AG04450 (cell line): Measurements from ENCODE around the gene MZF1. TPM values are rescaled to one million over a fixed set of nuclear protein-coding genes. Genes with fewer than 3 reads are reported as not detected.

ENCODE experiments used
- CTCF ChIA-PET: fragments of 300-600, 350-600 bp; formaldehyde crosslinking; extraction: SDS; loops from one replicate; lab custom pipeline; 2022; ENCODE audit warnings: antibody characterized with exemption, inconsistent platforms; lab: Charles Lee
- POLR2A ChIA-PET: fragments of 350-600 bp; formaldehyde crosslinking; extraction: SDS; loops from one replicate; lab custom pipeline; 2021; ENCODE audit warnings: antibody characterized with exemption, inconsistent platforms; lab: Yijun Ruan, JAX
- DNase-seq: peaks from one replicate; pipeline ENCODE4 v3.0.0-alpha.2; 2011; ENCODE audit warnings: low read depth, low spot score
- H3K27ac ChIP-seq: one replicate; pipeline ENCODE4 v1.5.1; 2012; ENCODE audit warnings: low read depth, low read length, control low read depth
- H3K27me3 ChIP-seq: one replicate; pipeline ENCODE4 v1.6.0; 2012; ENCODE audit warnings: low read length; ENCODE audit not compliant: control insufficient read depth, insufficient read depth
- H3K4me3 ChIP-seq: 2 replicates; pipeline ENCODE4 v1.5.1; 2011; ENCODE audit warnings: mild to moderate bottlenecking, low read depth, low read length, control low read depth
- H3K9me3 ChIP-seq: 2 replicates; pipeline ENCODE4 v1.5.1; 2012; ENCODE audit warnings: low read length; ENCODE audit not compliant: control insufficient read depth, insufficient read depth
- polyA plus RNA-seq: library from polyadenylated mRNA; depleted of rRNA; stranded (reverse); fragments of >200 nt; gene quantifications from 2 replicates; pipeline ENCODE4 v1.2.3, GENCODE V29; 2011
- TF ChIP-seq, protein P1 (sequence below): IDR thresholded peaks from 2 replicates; pipeline ENCODE4 v1.5.1; 2011; ENCODE audit warnings: low read depth, low read length, control low read depth, inconsistent platforms

The MZF1 gene
- polyA plus RNA-seq, 1 experiment = 5.5 TPM

DNA sequence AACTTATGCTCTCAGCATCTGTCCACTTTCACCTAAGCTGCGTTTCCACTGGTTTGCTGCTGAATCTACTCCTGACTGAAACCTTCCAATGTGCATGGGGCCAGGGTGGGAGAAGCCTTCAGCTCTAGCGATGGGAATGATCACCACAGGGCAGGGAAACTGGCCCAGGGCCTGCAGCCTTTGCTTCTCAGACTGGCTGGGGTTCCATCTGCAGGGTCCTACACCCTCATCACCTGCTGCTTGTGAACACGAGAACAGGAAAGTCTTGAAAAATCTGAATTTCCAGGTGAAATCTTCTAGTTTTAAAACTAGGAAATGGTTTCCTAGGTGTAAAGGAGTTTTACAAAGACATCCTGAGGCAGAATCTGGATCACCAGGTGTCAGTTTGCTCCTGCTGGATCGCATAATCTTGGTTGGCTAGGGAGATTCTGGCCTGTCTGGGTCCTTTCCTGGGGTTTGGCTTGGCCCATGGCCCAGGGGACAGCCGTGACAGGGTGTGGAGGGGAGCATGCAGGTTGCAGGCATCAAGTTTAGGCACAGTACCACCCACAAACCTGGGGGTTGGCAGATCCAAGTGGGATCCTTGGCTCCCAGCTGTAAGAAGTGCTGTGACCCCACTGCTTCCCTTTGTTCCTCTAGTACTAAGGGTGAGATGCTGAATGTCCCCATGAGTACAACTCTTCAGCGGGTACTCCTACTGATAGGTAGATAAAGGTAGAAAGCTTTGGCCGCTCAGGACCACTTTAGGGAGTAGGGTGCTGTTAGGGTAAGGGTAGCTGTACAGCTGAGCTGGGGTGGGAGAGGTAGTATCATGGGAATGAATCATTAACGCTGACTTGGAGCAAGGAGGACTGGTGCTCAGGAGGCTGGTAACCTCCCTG lies 12.9 kb downstream of the MZF1 start:
- no peak for DNase-seq
- peaks cover 4% of the 10 kb centered on the region; the same call in 1 of the 2 replicates for H3K9me3 ChIP-seq

DNA sequence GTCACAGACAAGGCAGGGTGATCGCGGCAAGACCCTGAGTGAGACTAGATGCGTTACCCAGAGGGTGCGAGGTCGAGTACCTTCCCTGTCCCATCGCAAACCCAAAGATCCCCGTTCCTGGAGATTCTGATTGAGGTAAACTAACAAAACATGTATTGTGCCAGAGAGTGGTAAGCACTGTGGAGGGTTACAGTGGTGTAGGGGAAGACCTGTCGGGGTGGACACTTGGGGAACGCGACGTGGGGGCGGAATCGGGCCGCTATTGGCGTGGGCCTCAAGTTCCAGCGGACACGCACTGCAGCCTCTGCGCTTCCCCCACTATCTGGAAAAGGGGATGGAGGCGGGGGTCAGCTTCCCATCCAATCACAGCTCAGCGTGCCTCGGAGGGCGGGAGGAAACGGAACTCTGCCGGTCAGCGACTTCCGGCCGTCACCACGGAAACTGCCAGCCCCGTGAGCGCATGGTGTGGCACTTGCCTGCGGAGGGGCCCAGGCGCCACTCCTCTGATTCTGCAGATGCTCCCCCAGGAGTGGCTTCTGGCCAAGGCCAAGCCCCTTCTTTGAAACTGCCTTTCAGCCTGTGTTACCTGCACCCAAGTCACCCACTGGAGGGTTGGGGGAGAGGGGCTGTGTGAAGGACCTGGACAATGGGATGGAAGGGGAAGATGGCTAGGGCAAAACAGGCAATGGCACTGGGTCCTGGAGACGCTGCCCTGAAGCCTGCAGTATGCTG lies 13.7 kb downstream of the MZF1 start:
- Histone ChIP-seq H3K9me3 (peaks cover 4% of the 10 kb centered on the region; the same call in 1 of the 2 replicates), H3K27me3 (peaks cover 2% of the 10 kb centered on the region), H3K27ac (peak overlapping the region; percentile 99), H3K4me3 (peak overlapping the region; percentile 76)
- ChIA-PET CTCF (interaction anchor here (0.6 to 1.9 kb wide), 2 partner anchors 22 to 40 kb away, joined by 3 to 5 read pairs; partner anchors contain the start of gene ZBTB45), POLR2A (interaction anchor here (0.5 to 2.4 kb wide), 5 partner anchors 13 to 281 kb away, joined by 3 to 22 read pairs (median 12); partner anchors contain the start of genes MZF1, TRIM28, ZBTB45 and ZNF8)
- TF ChIP-seq, protein P1, sequence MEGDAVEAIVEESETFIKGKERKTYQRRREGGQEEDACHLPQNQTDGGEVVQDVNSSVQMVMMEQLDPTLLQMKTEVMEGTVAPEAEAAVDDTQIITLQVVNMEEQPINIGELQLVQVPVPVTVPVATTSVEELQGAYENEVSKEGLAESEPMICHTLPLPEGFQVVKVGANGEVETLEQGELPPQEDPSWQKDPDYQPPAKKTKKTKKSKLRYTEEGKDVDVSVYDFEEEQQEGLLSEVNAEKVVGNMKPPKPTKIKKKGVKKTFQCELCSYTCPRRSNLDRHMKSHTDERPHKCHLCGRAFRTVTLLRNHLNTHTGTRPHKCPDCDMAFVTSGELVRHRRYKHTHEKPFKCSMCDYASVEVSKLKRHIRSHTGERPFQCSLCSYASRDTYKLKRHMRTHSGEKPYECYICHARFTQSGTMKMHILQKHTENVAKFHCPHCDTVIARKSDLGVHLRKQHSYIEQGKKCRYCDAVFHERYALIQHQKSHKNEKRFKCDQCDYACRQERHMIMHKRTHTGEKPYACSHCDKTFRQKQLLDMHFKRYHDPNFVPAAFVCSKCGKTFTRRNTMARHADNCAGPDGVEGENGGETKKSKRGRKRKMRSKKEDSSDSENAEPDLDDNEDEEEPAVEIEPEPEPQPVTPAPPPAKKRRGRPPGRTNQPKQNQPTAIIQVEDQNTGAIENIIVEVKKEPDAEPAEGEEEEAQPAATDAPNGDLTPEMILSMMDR = no peak
- peak; percentile 77 for DNase-seq

More for the DNA sequence above, 12.9 kb downstream of the MZF1 start:
- peak overlapping the region; percentile 99 for H3K27ac ChIP-seq
- TF ChIP-seq, protein P1 = no peak
- ChIA-PET POLR2A (interaction anchor here (0.5 to 2.4 kb wide), 5 partner anchors 12 to 281 kb away, joined by 3 to 22 read pairs (median 12); partner anchors contain the start of genes MZF1, TRIM28, ZBTB45 and ZNF8), CTCF (no interaction called here)
- H3K27me3 ChIP-seq = peaks cover 2% of the 10 kb centered on the region
- peak overlapping the region; percentile 76 for H3K4me3 ChIP-seq

DNA sequence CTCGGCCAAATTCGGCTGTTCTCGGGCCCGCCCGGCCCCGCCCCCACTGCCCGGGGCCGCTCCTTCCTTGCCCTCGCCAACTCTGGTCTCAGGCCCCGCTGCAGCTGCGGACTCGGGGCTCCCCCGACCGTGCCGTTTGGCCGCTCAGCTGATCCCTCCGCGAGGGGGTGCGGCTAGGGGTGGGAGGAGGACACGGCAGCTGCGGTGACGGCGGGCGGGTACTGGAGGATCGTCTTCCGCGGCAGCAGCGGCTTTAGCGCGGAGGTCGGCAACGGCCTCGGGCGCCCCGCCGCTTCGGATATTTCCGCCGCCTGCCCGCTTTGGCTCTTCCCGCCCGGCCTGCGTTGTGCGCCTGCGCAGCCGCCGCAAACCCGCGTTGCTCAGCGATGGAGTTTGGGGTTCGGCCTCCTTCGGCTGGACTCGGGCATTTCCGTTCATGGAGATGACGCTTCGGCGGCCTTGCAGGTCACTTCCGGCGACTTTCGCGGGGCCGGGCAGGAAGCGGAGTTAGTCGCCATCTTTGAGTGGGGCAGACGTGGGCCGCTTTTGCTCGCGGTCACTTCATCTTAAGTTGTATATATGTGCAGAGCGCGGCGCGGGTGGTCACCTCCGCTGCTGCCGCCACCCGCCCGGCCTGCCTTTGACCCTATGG lies 14.4 kb downstream of the MZF1 start:
- CTCF ChIA-PET = interaction anchor here (0.6 to 1.9 kb wide), 2 partner anchors 23 to 39 kb away, joined by 3 to 5 read pairs; partner anchors contain the start of gene ZBTB45
- Histone ChIP-seq H3K9me3 (peaks cover 4% of the 10 kb centered on the region; the same call in 1 of the 2 replicates), H3K4me3 (peak overlapping the region; percentile 95), H3K27ac (peak overlapping the region; percentile 99), H3K27me3 (peaks cover 1% of the 10 kb centered on the region)
- POLR2A ChIA-PET = interaction anchor here (0.7 to 2.4 kb wide), 5 partner anchors 14 to 196 kb away, joined by 4 to 22 read pairs (median 12); partner anchors contain the start of genes MZF1, TRIM28 and ZBTB45
- TF ChIP-seq, protein P1 = no peak
- DNase-seq = peak; percentile 97

DNA sequence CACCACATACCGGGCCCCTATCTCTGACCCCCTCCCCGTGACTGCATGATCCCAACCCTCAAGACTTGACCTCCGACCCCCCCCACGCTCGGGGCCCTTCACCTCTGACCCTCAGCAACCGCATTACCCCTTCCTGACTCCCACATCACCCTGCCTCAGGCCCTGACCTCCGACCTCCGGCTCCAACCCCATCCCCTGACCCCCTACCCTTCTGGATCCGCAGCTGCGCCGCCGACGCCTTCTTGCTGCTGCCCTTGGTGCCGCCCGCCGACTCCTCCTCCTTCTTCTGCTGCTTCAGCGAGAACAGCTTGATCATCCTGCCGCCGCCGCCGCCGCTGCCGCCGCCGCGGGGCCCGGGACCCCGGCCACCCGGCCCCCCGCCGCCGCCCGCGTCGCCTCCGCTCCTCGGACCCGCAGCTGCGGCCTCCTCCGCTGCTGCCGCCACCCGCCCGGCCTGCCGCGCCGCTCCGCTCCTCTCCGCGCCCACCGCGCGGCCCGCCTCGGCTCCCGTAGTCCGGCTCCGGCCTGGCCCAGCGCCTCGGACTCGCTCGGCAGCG lies 15.0 kb downstream of the MZF1 start, which contains the start of gene UBE2M:
UBE2M (minus strand) TSS at position 546 of the 557 bp plus-strand sequence; CDS start at position 316, 230 bp downstream.
- DNase-seq = no peak
- peaks cover 4% of the 10 kb centered on the region; the same call in 1 of the 2 replicates for H3K9me3 ChIP-seq
- CTCF ChIA-PET = interaction anchor here (1.9 kb wide), 1 partner anchor 39 kb away, joined by 5 read pairs; the partner anchor contains the start of gene ZBTB45
- TF ChIP-seq, protein P1 = no peak
- peak within 1 kb of the TSS; percentile 95 for H3K4me3 ChIP-seq
- no peaks in the 10 kb centered on the region for H3K27me3 ChIP-seq
- POLR2A ChIA-PET = interaction anchor here (0.7 to 2.4 kb wide), 4 partner anchors 14 to 195 kb away, joined by 4 to 22 read pairs (median 12); partner anchors contain the start of genes MZF1, TRIM28 and ZBTB45
- peak within 1 kb of the TSS; percentile 99 for H3K27ac ChIP-seq
